Fibroblast of lung (primary cell): Measurements from ENCODE around the gene APPBP2.

Source experiments
- CTCF ChIP-seq, 2 donors: IDR thresholded peaks in 1 of 2; conservative IDR thresholded peaks in 1 of 2; 1 replicate in 1 of 2; 2 replicates in 1 of 2; pipeline ENCODE4 v1.5.1; 2011 to 2012; ENCODE audit warnings: low read length in 2 of 2, control low read depth in 1 of 2, inconsistent platforms in 1 of 2, low read depth in 1 of 2, mild to moderate bottlenecking in 1 of 2
- EZH2 ChIP-seq: IDR thresholded peaks from 2 replicates; pipeline ENCODE4 v1.5.1; 2012; ENCODE audit warnings: low read length, control low read depth, mild to moderate bottlenecking; ENCODE audit errors: missing control alignments

DNA sequence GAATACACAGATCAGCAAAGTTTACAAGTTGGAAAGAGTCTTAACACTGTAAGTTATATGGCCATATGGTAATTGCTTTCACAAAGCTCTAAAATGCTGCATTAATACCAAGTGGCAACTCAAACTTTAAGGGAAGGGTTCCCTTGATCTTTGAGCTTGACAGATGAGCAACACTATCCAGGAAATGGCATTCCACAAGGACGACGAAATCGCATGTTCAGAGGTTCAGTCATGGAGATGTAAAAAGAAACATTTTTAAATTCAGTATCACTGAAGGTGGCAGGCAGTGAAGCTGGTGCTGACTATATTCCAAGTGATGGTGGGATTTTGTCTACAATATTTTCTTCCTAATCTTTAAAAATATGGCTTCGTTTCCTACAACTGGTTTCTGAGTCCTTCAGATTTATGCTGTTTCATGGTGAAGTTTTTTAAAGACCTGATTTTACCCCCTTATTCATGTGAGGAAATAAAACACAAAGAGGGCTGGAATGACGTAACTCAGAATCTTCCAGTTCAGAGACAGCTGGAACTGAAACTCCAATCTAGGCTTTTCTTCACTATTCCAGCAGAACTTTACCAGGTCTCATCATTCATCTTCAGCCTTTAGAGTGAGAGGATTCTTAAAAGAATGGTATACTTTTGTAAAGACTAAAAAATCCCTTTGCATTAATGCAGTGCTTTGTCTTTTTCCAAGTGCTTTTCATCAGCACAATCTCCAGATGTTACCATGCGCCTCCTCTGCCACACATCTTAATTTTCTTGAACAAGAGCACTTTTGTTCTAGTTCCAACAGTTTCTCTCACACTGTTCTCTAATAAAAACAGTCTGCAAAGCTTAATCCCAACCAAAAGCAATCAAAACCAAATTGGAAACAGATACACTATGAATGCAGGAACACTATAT is 83.5 kb downstream of the APPBP2 start:
- no peak for TF ChIP-seq CTCF (conservative IDR thresholded peaks at IDR 0.05 in 1 of 2, IDR thresholded peaks at IDR 0.05 in 1 of 2; ENCODE audit: low read depth in 1 of 2, low read length in 2 of 2)
- TF ChIP-seq EZH2 = no peak
